ENCODE measurements around the gene PRAMEF27.
"Not testable (repeated sequence)": the region's sequence is repeated elsewhere in the genome, so short reads cannot be mapped to it uniquely, and the experiment has no call there.

PRAMEF27 gene
- total RNA-seq = 0 reads per million in 9 experiments

GRCh38 chr1:13056475-13056874 lies at the start of gene PRAMEF27:
Gene PRAMEF27 (minus strand): TSS chr1:13056575. CDS start chr1:13053659, 2,916 bp downstream.
- H3K4me3 Mint-ChIP-seq; H3K36me3 Mint-ChIP-seq (ENCODE audit: insufficient read depth); ATAC-seq (replicated peaks); H3K4me1 Mint-ChIP-seq (ENCODE audit: low read depth in 2 of 2); H3K9me3 Mint-ChIP-seq; H3K27me3 Mint-ChIP-seq; DNase-seq; H3K27ac Mint-ChIP-seq: not testable (repeated sequence)

- not testable (repeated sequence) for H3K4me3 Mint-ChIP-seq; H3K27ac Mint-ChIP-seq; H3K9me3 Mint-ChIP-seq; ATAC-seq (replicated peaks); H3K4me1 Mint-ChIP-seq (ENCODE audit: low read depth in 2 of 2); H3K27me3 Mint-ChIP-seq; DNase-seq; H3K36me3 Mint-ChIP-seq (ENCODE audit: insufficient read depth)
Measured at GRCh38 chr1:13070474-13070873, 14.1 kb upstream of the PRAMEF27 start, which contains the start of gene PRAMEF25. Gene PRAMEF25 (plus strand): TSS chr1:13070774. CDS start chr1:13073694, 2,920 bp downstream.

GRCh38 chr1:13019846-13020245 lies 36.5 kb downstream of the PRAMEF27 start:
- H3K27me3 Mint-ChIP-seq; H3K36me3 Mint-ChIP-seq (ENCODE audit: insufficient read depth); H3K9me3 Mint-ChIP-seq; DNase-seq; H3K4me3 Mint-ChIP-seq; ATAC-seq (replicated peaks); H3K4me1 Mint-ChIP-seq (ENCODE audit: low read depth in 2 of 2); H3K27ac Mint-ChIP-seq: not testable (repeated sequence)

GRCh38 chr1:13011932-13012331 lies 44.4 kb downstream of the PRAMEF27 start:
- not testable (repeated sequence) for H3K4me3 Mint-ChIP-seq; ATAC-seq (replicated peaks); H3K36me3 Mint-ChIP-seq (ENCODE audit: insufficient read depth); DNase-seq; H3K9me3 Mint-ChIP-seq; H3K4me1 Mint-ChIP-seq (ENCODE audit: low read depth in 2 of 2); H3K27me3 Mint-ChIP-seq; H3K27ac Mint-ChIP-seq

- not testable (repeated sequence) for H3K27me3 Mint-ChIP-seq; H3K27ac Mint-ChIP-seq; ATAC-seq (replicated peaks); H3K9me3 Mint-ChIP-seq; DNase-seq; H3K4me3 Mint-ChIP-seq; H3K36me3 Mint-ChIP-seq (ENCODE audit: insufficient read depth); H3K4me1 Mint-ChIP-seq (ENCODE audit: low read depth in 2 of 2)
Measured at GRCh38 chr1:13009348-13009747, 47.0 kb downstream of the PRAMEF27 start.

GRCh38 chr1:13005732-13006131 lies 50.6 kb downstream of the PRAMEF27 start:
- not testable (repeated sequence) for DNase-seq; H3K36me3 Mint-ChIP-seq (ENCODE audit: insufficient read depth); H3K4me3 Mint-ChIP-seq; H3K27ac Mint-ChIP-seq; H3K9me3 Mint-ChIP-seq; H3K4me1 Mint-ChIP-seq (ENCODE audit: low read depth in 2 of 2); ATAC-seq (replicated peaks); H3K27me3 Mint-ChIP-seq
